SK-N-SH treated with all-trans-retinoic acid at 6 μM for 48 hours (cell line): ENCODE results near the gene POLG2.

Experiments used
- ATAC-seq: fragments of 200-7000 bp; cut with Tn5 transposase; 3 replicates; pipeline ENCODE4 v1.9.1; 2020; ENCODE audit warnings: mild to moderate bottlenecking, moderate library complexity
- ARNTL ChIP-seq: fragments of 450-650 bp; formaldehyde crosslinking; IDR thresholded peaks from 2 replicates; pipeline ENCODE4 v1.5.0; 2020; ENCODE audit warnings: low read depth, mild to moderate bottlenecking, moderate library complexity, borderline replicate concordance
- BACH2 ChIP-seq: fragments of 250-450 bp; sonication (Bioruptor Pico); IDR thresholded peaks from 2 replicates; pipeline ENCODE4 v1.9.0; 2021; ENCODE audit warnings: mild to moderate bottlenecking, borderline replicate concordance
- CSDC2 ChIP-seq: fragments of 250-450 bp; sonication (Bioruptor Pico); IDR thresholded peaks from 2 replicates; pipeline ENCODE4 v1.5.0; 2020; ENCODE audit warnings: mild to moderate bottlenecking, moderate library complexity
- CSRNP3 ChIP-seq: fragments of 250-450 bp; sonication (Bioruptor Pico); IDR thresholded peaks from 2 replicates; pipeline ENCODE4 v1.5.1; 2021; ENCODE audit warnings: mild to moderate bottlenecking, moderate library complexity
- ESRRG ChIP-seq: fragments of 250-450 bp; sonication (Bioruptor Pico); IDR thresholded peaks from 2 replicates; pipeline ENCODE4 v1.6.1; 2021; ENCODE audit warnings: mild to moderate bottlenecking
- GLIS3 ChIP-seq: fragments of 250-450 bp; sonication (Bioruptor Pico); IDR thresholded peaks from 2 replicates; pipeline ENCODE4 v1.5.0; 2020; ENCODE audit warnings: mild to moderate bottlenecking, moderate library complexity
- ISL1 ChIP-seq: fragments of 250-450 bp; sonication (Bioruptor Pico); IDR thresholded peaks from 2 replicates; pipeline ENCODE4 v2.1.2; 2022; ENCODE audit warnings: mild to moderate bottlenecking, moderate library complexity
- OSR1 ChIP-seq: fragments of 250-450 bp; sonication (Bioruptor Pico); IDR thresholded peaks from 2 replicates; pipeline ENCODE4 v1.8.0; 2022; ENCODE audit warnings: moderate library complexity, mild to moderate bottlenecking, inconsistent platforms
- POU6F1 ChIP-seq: fragments of 250-450 bp; sonication (Bioruptor Pico); IDR thresholded peaks from 2 replicates; pipeline ENCODE4 v1.8.0; 2021; ENCODE audit warnings: low read depth, mild to moderate bottlenecking, moderate library complexity, borderline replicate concordance
- PPARA ChIP-seq: fragments of 250-450 bp; sonication (Bioruptor Pico); IDR thresholded peaks from 2 replicates; pipeline ENCODE4 v1.5.0; 2020; ENCODE audit warnings: mild to moderate bottlenecking, borderline replicate concordance
- RARB ChIP-seq: fragments of 250-450 bp; sonication (Bioruptor Pico); IDR thresholded peaks from 2 replicates; pipeline ENCODE4 v1.8.0; 2021; ENCODE audit warnings: mild to moderate bottlenecking, moderate library complexity
- SNAI2 ChIP-seq: fragments of 250-450 bp; sonication (Bioruptor Pico); IDR thresholded peaks from 2 replicates; pipeline ENCODE4 v1.5.0; 2020; ENCODE audit warnings: mild to moderate bottlenecking, moderate library complexity
- TCF4 ChIP-seq: fragments of 250-450 bp; sonication (Bioruptor Pico); IDR thresholded peaks from 2 replicates; pipeline ENCODE4 v1.8.0; 2021; ENCODE audit warnings: mild to moderate bottlenecking, moderate library complexity, borderline replicate concordance
- TOX ChIP-seq: fragments of 250-450 bp; sonication (Bioruptor Pico); IDR thresholded peaks from 2 replicates; pipeline ENCODE4 v1.8.0; 2021; ENCODE audit warnings: mild to moderate bottlenecking, moderate library complexity, borderline replicate concordance
- TSHZ2 ChIP-seq: fragments of 250-450 bp; sonication (Bioruptor Pico); IDR thresholded peaks from 2 replicates; pipeline ENCODE4 v1.5.0; 2020; ENCODE audit warnings: mild to moderate bottlenecking, moderate library complexity
- ZC3H10 ChIP-seq: fragments of 250-450 bp; sonication (Bioruptor Pico); IDR thresholded peaks from 2 replicates; pipeline ENCODE4 v1.5.1; 2021; ENCODE audit warnings: mild to moderate bottlenecking, moderate library complexity
- ZFP3 ChIP-seq: fragments of 250-450 bp; sonication (Bioruptor Pico); IDR thresholded peaks from 2 replicates; pipeline ENCODE4 v1.5.0; 2020; ENCODE audit warnings: mild to moderate bottlenecking, moderate library complexity
- ZNF565 ChIP-seq: fragments of 450-650 bp; formaldehyde crosslinking; conservative IDR thresholded peaks from 2 replicates; pipeline ENCODE4 v1.5.0; 2020; ENCODE audit warnings: low read depth, mild to moderate bottlenecking, moderate library complexity
- ZNF70 ChIP-seq: fragments of 450-650 bp; formaldehyde crosslinking; IDR thresholded peaks from 2 replicates; pipeline ENCODE4 v1.5.0; 2020; ENCODE audit warnings: mild to moderate bottlenecking, moderate library complexity
- ZNF8 ChIP-seq: fragments of 450-650 bp; formaldehyde crosslinking; IDR thresholded peaks from 2 replicates; pipeline ENCODE4 v1.5.0; 2020; ENCODE audit warnings: mild to moderate bottlenecking, moderate library complexity

The POLG2 gene

GRCh38 chr17:64491034-64491860 lies 5.6 kb downstream of the POLG2 start:
- TF ChIP-seq RARB (CRISPR knock-in tag) (no peak), GLIS3 (CRISPR knock-in tag) (no peak), ZNF565 (CRISPR knock-in tag) (no peak)
- peak; percentile 61 for ATAC-seq

GRCh38 chr17:64488301-64488700 lies 8.6 kb downstream of the POLG2 start:
- no peak for ATAC-seq
- TF ChIP-seq TOX (CRISPR knock-in tag) (no peak), BACH2 (CRISPR knock-in tag) (no peak), TSHZ2 (no peak), ZNF8 (CRISPR knock-in tag) (no peak), ZNF70 (CRISPR knock-in tag) (no peak), ISL1 (CRISPR knock-in tag) (no peak), CSRNP3 (CRISPR knock-in tag) (no peak), ZFP3 (CRISPR knock-in tag) (no peak), RARB (CRISPR knock-in tag) (no peak), GLIS3 (CRISPR knock-in tag) (no peak), ZC3H10 (CRISPR knock-in tag) (no peak), ZNF565 (CRISPR knock-in tag) (no peak), SNAI2 (CRISPR knock-in tag) (no peak), OSR1 (CRISPR knock-in tag) (no peak), TCF4 (no peak), POU6F1 (CRISPR knock-in tag) (no peak), ARNTL (CRISPR knock-in tag) (no peak), PPARA (no peak)

- ATAC-seq = no peak
- TF ChIP-seq ESRRG = no peak
- no peak for TF ChIP-seq CSDC2
- TF ChIP-seq ZC3H10 (CRISPR knock-in tag) = no peak
- no peak for TF ChIP-seq ZNF70 (CRISPR knock-in tag)
- no peak for TF ChIP-seq RARB (CRISPR knock-in tag)
- no peak for TF ChIP-seq TSHZ2
These were observed 12.5 kb downstream of the POLG2 start for GRCh38 chr17:64484380-64484779.

GRCh38 chr17:64480951-64481350 lies 15.9 kb downstream of the POLG2 start:
- TF ChIP-seq GLIS3 (CRISPR knock-in tag) = no peak
- TF ChIP-seq ZFP3 (CRISPR knock-in tag) = no peak
- TF ChIP-seq POU6F1 (CRISPR knock-in tag) = no peak
- ATAC-seq = no peak
